ENCODE measurements around the gene LRFN4.

Gene LRFN4

GRCh38 chr11:66850588-66851238 lies 6.2 kb upstream of the LRFN4 start:
- no peak for ATAC-seq
- TF ChIP-seq, protein P1, sequence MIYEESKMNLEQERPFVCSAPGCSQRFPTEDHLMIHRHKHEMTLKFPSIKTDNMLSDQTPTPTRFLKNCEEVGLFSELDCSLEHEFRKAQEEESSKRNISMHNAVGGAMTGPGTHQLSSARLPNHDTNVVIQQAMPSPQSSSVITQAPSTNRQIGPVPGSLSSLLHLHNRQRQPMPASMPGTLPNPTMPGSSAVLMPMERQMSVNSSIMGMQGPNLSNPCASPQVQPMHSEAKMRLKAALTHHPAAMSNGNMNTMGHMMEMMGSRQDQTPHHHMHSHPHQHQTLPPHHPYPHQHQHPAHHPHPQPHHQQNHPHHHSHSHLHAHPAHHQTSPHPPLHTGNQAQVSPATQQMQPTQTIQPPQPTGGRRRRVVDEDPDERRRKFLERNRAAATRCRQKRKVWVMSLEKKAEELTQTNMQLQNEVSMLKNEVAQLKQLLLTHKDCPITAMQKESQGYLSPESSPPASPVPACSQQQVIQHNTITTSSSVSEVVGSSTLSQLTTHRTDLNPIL (CRISPR knock-in tag; IDR thresholded peaks at IDR 0.05; ENCODE audit: low read depth), result no peak
- no peak for TF ChIP-seq SNAI2 (CRISPR knock-in tag; IDR thresholded peaks at IDR 0.05)
- no peak for TF ChIP-seq TOX (CRISPR knock-in tag; IDR thresholded peaks at IDR 0.05; ENCODE audit: borderline replicate concordance)
- no peak for TF ChIP-seq GLIS3 (CRISPR knock-in tag; IDR thresholded peaks at IDR 0.05)
- TF ChIP-seq ZC3H10 (CRISPR knock-in tag; IDR thresholded peaks at IDR 0.05), result no peak
- TF ChIP-seq ARNTL (CRISPR knock-in tag; IDR thresholded peaks at IDR 0.05; ENCODE audit: borderline replicate concordance, low read depth), result no peak
- TF ChIP-seq CSDC2 (CRISPR knock-in tag; IDR thresholded peaks at IDR 0.05), result no peak
- TF ChIP-seq BACH2 (CRISPR knock-in tag; IDR thresholded peaks at IDR 0.05; ENCODE audit: borderline replicate concordance), result no peak
- no peak for TF ChIP-seq TCF4 (CRISPR knock-in tag; IDR thresholded peaks at IDR 0.05; ENCODE audit: borderline replicate concordance)
- TF ChIP-seq RARB (CRISPR knock-in tag; IDR thresholded peaks at IDR 0.05), result no peak

GRCh38 chr11:66851239-66851596 lies 5.6 kb upstream of the LRFN4 start:
- TF ChIP-seq ARNTL (CRISPR knock-in tag; IDR thresholded peaks at IDR 0.05; ENCODE audit: borderline replicate concordance, low read depth), result no peak
- TF ChIP-seq ZNF70 (CRISPR knock-in tag; IDR thresholded peaks at IDR 0.05), result no peak
- TF ChIP-seq TCF4 (CRISPR knock-in tag; IDR thresholded peaks at IDR 0.05; ENCODE audit: borderline replicate concordance), result no peak
- no peak for ATAC-seq

GRCh38 chr11:66851698-66852465 lies 5.0 kb upstream of the LRFN4 start:
- TF ChIP-seq ZC3H10 (CRISPR knock-in tag; IDR thresholded peaks at IDR 0.05) (no peak), ARNTL (CRISPR knock-in tag; IDR thresholded peaks at IDR 0.05; ENCODE audit: borderline replicate concordance, low read depth) (no peak)
- ATAC-seq, result no peak

DNA sequence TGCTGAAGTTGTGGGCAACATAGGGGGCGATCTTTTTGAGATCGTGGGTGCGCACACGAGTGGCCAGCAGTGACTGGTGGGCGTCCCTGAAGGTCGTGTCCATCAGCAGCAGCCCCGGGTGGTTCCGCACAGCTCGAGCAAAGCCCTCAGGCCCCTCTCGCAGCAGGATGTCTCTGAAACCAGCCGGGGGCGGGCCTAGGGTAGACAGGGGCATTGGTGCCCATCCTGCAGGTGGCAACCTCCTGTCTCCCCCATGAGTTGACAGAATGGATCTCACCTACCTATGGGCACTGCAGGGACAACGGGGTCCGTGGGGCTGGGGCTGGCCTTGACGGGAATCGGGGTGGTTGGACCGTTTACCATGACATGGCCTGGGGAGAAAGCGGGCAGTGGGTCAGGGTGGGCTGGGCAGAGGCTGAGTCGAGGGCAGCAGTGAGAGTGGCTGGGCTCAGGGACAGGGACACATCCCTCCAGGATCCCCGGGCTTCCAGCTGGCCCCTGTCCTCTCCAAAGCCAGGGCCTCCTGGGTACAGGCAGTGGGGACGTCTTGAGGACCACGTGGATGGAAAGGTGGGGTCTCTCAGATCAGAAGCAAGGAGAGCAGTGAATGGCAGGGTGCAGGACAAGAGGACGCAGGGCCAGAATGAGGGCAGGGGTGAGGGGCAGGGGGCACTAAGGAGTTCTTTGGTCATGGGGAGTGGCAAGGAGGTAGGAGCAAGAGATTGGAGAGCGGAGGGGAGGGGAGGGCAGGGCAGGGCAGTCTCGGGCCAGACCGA lies 4.2 kb upstream of the LRFN4 start:
- TF ChIP-seq ARNTL (CRISPR knock-in tag; IDR thresholded peaks at IDR 0.05; ENCODE audit: borderline replicate concordance, low read depth) (no peak), ZC3H10 (CRISPR knock-in tag; IDR thresholded peaks at IDR 0.05) (no peak), ZNF8 (CRISPR knock-in tag; IDR thresholded peaks at IDR 0.05) (no peak), ZFP3 (CRISPR knock-in tag; IDR thresholded peaks at IDR 0.05) (no peak), ESRRG (CRISPR knock-in tag; IDR thresholded peaks at IDR 0.05) (no peak), ZFP30 (CRISPR knock-in tag; IDR thresholded peaks at IDR 0.05) (no peak), SNAI2 (CRISPR knock-in tag; IDR thresholded peaks at IDR 0.05) (no peak), CSDC2 (CRISPR knock-in tag; IDR thresholded peaks at IDR 0.05) (no peak), RARB (CRISPR knock-in tag; IDR thresholded peaks at IDR 0.05) (no peak), POU6F1 (CRISPR knock-in tag; IDR thresholded peaks at IDR 0.05; ENCODE audit: borderline replicate concordance, low read depth) (no peak), TOX (CRISPR knock-in tag; IDR thresholded peaks at IDR 0.05; ENCODE audit: borderline replicate concordance) (no peak), TCF4 (CRISPR knock-in tag; IDR thresholded peaks at IDR 0.05; ENCODE audit: borderline replicate concordance) (no peak), PATZ1 (CRISPR knock-in tag; IDR thresholded peaks at IDR 0.05; ENCODE audit: borderline replicate concordance) (no peak), BACH2 (CRISPR knock-in tag; IDR thresholded peaks at IDR 0.05; ENCODE audit: borderline replicate concordance) (no peak)
- TF ChIP-seq, protein P2, sequence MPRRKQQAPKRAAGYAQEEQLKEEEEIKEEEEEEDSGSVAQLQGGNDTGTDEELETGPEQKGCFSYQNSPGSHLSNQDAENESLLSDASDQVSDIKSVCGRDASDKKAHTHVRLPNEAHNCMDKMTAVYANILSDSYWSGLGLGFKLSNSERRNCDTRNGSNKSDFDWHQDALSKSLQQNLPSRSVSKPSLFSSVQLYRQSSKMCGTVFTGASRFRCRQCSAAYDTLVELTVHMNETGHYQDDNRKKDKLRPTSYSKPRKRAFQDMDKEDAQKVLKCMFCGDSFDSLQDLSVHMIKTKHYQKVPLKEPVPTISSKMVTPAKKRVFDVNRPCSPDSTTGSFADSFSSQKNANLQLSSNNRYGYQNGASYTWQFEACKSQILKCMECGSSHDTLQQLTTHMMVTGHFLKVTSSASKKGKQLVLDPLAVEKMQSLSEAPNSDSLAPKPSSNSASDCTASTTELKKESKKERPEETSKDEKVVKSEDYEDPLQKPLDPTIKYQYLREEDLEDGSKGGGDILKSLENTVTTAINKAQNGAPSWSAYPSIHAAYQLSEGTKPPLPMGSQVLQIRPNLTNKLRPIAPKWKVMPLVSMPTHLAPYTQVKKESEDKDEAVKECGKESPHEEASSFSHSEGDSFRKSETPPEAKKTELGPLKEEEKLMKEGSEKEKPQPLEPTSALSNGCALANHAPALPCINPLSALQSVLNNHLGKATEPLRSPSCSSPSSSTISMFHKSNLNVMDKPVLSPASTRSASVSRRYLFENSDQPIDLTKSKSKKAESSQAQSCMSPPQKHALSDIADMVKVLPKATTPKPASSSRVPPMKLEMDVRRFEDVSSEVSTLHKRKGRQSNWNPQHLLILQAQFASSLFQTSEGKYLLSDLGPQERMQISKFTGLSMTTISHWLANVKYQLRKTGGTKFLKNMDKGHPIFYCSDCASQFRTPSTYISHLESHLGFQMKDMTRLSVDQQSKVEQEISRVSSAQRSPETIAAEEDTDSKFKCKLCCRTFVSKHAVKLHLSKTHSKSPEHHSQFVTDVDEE (CRISPR knock-in tag; IDR thresholded peaks at IDR 0.05), result no peak
- TF ChIP-seq, protein P1 (CRISPR knock-in tag; IDR thresholded peaks at IDR 0.05; ENCODE audit: low read depth), result no peak
- no peak for ATAC-seq

All from SK-N-SH treated with all-trans-retinoic acid at 6 μM for 48 hours (cell line).